ENCODE results near the gene C19orf44. TPM values are rescaled to one million over a fixed set of nuclear protein-coding genes. Genes with fewer than 3 reads are reported as not detected.

C19orf44 gene
- total and polyA plus RNA-seq, 2 experiments from 2014 or later = 2.4 to 5.1 TPM

DNA sequence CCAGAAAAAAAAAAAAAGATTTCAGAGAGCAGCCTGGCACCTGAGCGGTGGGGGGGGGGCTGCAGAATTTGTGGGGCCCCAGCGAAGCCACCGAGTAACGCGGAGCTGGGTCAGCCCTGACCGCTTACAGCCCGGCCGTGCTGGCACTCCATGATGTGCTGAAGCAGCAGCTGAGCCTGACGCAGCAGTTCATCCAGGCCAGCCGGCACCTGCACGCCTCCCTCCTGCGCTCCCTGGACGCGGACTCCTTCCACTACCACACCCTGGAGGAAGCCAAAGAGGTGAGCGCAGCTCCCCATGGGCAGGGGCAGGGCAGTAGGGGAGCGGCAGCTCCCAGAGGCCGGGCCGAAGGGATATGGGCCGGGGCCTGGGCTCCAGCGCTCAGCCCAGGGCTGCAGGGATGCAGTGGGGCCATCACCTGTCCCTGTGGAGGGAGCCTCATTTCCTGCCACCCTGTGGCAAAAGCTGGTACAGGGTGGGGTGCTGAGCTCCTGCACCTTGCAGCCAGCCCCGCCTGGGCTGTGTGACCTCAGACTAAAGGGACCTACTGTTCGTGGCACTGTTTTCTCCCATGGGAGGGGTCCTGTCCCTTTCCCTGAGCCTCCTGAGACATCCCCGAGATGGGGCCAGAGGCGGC, 18.3 kb downstream of the C19orf44 start:
- no peaks in the 10 kb centered on the region for H3K9me3 ChIP-seq (ENCODE audit: low read depth)
- H3K36me3 ChIP-seq (ENCODE audit: low read depth) = no peaks in the 10 kb centered on the region; the same call in 1 of the 2 replicates
- in situ Hi-C loops (cut with MboI) = no loop called here
- DNase-seq = no peak
- no peak overlapping the region for H2AFZ ChIP-seq
- H3K4me1 ChIP-seq (ENCODE audit: insufficient read depth) = no peaks in the 10 kb centered on the region
- H3K79me2 ChIP-seq (ENCODE audit: insufficient read depth) = no peaks in the 10 kb centered on the region
- H3K27ac ChIP-seq = no peak overlapping the region
- H3K9ac ChIP-seq = no peak overlapping the region
- H3K4me3 ChIP-seq = no peak overlapping the region
- H4K20me1 ChIP-seq (ENCODE audit: insufficient read depth) = no peaks in the 10 kb centered on the region
- peaks cover 7% of the 10 kb centered on the region; the same call in 1 of the 2 replicates for H3F3A ChIP-seq (ENCODE audit: insufficient read depth)
- WGBS, 2 experiments (ENCODE audit: low coverage in 1 of 2, low lambda C conversion rate in 2 of 2, missing lambda C conversion rate in 2 of 2) = 92 to 93% methylated on average over 19 to 24 of the region's 24 CpGs
- H3K27me3 ChIP-seq (replicated peaks; ENCODE audit: insufficient read depth) = no peaks in the 10 kb centered on the region
- no peak overlapping the region for H3K4me2 ChIP-seq (ENCODE audit: unreplicated experiment)
- no peaks in the 10 kb centered on the region for H3K9me2 ChIP-seq (ENCODE audit: insufficient read depth)
- TF ChIP-seq EZH2phosphoT487 (IDR thresholded peaks at IDR 0.05; ENCODE audit: insufficient read depth, low read depth) = no peak
- no peak for TF ChIP-seq EZH2 (IDR thresholded peaks at IDR 0.05; ENCODE audit: insufficient read depth, poor library complexity, severe bottlenecking)

DNA sequence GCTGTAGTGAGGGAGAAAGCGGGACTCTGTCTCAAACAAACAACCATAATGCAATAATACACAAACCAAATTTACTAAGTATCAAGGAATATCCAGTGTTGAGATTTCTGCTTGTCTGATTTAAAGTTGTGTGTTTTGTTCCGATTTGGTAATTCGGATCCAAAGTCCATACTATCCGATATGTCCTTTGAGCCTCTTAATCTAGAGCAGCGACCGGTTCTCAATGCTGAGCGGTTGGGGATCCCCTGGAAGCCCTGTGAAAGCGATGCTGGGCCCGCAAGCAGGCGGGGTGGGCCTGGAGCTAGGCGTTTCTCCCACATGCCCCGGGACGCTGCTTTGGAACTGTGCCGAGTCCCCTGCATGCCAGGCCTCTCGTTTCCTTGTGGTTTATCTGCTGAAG, 20.2 kb downstream of the C19orf44 start:
- in situ Hi-C loops (cut with MboI) = no loop called here
- H3K9me2 ChIP-seq (ENCODE audit: insufficient read depth) = no peaks in the 10 kb centered on the region
- H2AFZ ChIP-seq = no peak overlapping the region
- 78 to 79% methylated on average over 15 of the region's 15 CpGs for WGBS, 2 experiments (ENCODE audit: low coverage in 1 of 2, low lambda C conversion rate in 2 of 2, missing lambda C conversion rate in 2 of 2)
- no peak overlapping the region for H3K9ac ChIP-seq
- no peak overlapping the region for H3K4me2 ChIP-seq (ENCODE audit: unreplicated experiment)
- no peak for DNase-seq
- H3K4me1 ChIP-seq (ENCODE audit: insufficient read depth) = no peaks in the 10 kb centered on the region
- H4K20me1 ChIP-seq (ENCODE audit: insufficient read depth) = no peaks in the 10 kb centered on the region
- TF ChIP-seq EZH2phosphoT487 (IDR thresholded peaks at IDR 0.05; ENCODE audit: insufficient read depth, low read depth) (no peak), EZH2 (IDR thresholded peaks at IDR 0.05; ENCODE audit: insufficient read depth, poor library complexity, severe bottlenecking) (no peak)
- no peaks in the 10 kb centered on the region for H3K27me3 ChIP-seq (replicated peaks; ENCODE audit: insufficient read depth)
- no peaks in the 10 kb centered on the region; the same call in 1 of the 2 replicates for H3K36me3 ChIP-seq (ENCODE audit: low read depth)
- H3F3A ChIP-seq (ENCODE audit: insufficient read depth) = peaks cover 7% of the 10 kb centered on the region; the same call in 1 of the 2 replicates
- H3K27ac ChIP-seq = no peak overlapping the region
- no peaks in the 10 kb centered on the region for H3K9me3 ChIP-seq (ENCODE audit: low read depth)
- no peaks in the 10 kb centered on the region for H3K79me2 ChIP-seq (ENCODE audit: insufficient read depth)
- H3K4me3 ChIP-seq = no peak overlapping the region

GRCh38 chr19:16516923-16517610, 20.9 kb downstream of the C19orf44 start:
- H4K20me1 ChIP-seq (ENCODE audit: insufficient read depth) = no peaks in the 10 kb centered on the region
- TF ChIP-seq EZH2phosphoT487 (IDR thresholded peaks at IDR 0.05; ENCODE audit: insufficient read depth, low read depth) (no peak), EZH2 (IDR thresholded peaks at IDR 0.05; ENCODE audit: insufficient read depth, poor library complexity, severe bottlenecking) (no peak)
- no peaks in the 10 kb centered on the region for H3K27me3 ChIP-seq (replicated peaks; ENCODE audit: insufficient read depth)
- 83 to 86% methylated on average over 14 of the region's 14 CpGs for WGBS, 2 experiments (ENCODE audit: low coverage in 1 of 2, low lambda C conversion rate in 2 of 2, missing lambda C conversion rate in 2 of 2)
- H3F3A ChIP-seq (ENCODE audit: insufficient read depth) = peaks cover 7% of the 10 kb centered on the region; the same call in 1 of the 2 replicates
- no peak overlapping the region for H3K27ac ChIP-seq
- H3K4me1 ChIP-seq (ENCODE audit: insufficient read depth) = no peaks in the 10 kb centered on the region
- in situ Hi-C loops (cut with MboI) = no loop called here
- H3K36me3 ChIP-seq (ENCODE audit: low read depth) = no peaks in the 10 kb centered on the region; the same call in 1 of the 2 replicates
- H2AFZ ChIP-seq = no peak overlapping the region
- no peak overlapping the region for H3K4me3 ChIP-seq
- H3K4me2 ChIP-seq (ENCODE audit: unreplicated experiment) = no peak overlapping the region
- no peak for DNase-seq
- no peak overlapping the region for H3K9ac ChIP-seq
- no peaks in the 10 kb centered on the region for H3K79me2 ChIP-seq (ENCODE audit: insufficient read depth)
- H3K9me3 ChIP-seq (ENCODE audit: low read depth) = no peaks in the 10 kb centered on the region
- H3K9me2 ChIP-seq (ENCODE audit: insufficient read depth) = no peaks in the 10 kb centered on the region

DNA sequence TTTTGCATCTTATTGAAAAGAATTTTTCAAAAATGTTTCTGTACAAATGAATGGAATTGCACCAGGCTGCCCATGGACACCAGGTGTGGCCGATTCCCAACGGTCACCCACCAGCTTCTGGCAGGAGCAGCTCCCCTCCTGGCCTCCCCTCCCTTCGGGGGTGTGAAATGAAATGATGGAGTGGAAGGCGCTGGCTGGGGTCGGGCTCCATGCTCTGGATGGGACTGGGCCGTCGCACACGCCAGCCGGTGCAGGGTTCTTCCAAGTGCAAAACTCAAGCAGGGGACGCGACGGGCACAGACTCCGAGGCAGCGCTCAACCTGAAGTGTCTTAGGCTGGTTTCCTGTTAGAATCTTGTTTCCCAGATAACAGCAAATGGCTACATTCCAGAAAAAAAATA, 21.9 kb downstream of the C19orf44 start:
- Histone ChIP-seq H3K4me3 (no peak overlapping the region), H4K20me1 (ENCODE audit: insufficient read depth) (no peaks in the 10 kb centered on the region), H3F3A (ENCODE audit: insufficient read depth) (peaks cover 7% of the 10 kb centered on the region; the same call in 1 of the 2 replicates), H3K4me2 (ENCODE audit: unreplicated experiment) (no peak overlapping the region), H3K9me3 (ENCODE audit: low read depth) (no peaks in the 10 kb centered on the region), H3K36me3 (ENCODE audit: low read depth) (no peaks in the 10 kb centered on the region; the same call in 1 of the 2 replicates), H2AFZ (no peak overlapping the region), H3K27ac (no peak overlapping the region), H3K27me3 (replicated peaks; ENCODE audit: insufficient read depth) (no peaks in the 10 kb centered on the region), H3K9ac (no peak overlapping the region), H3K79me2 (ENCODE audit: insufficient read depth) (no peaks in the 10 kb centered on the region), H3K4me1 (ENCODE audit: insufficient read depth) (no peaks in the 10 kb centered on the region), H3K9me2 (ENCODE audit: insufficient read depth) (no peaks in the 10 kb centered on the region)
- TF ChIP-seq EZH2phosphoT487 (IDR thresholded peaks at IDR 0.05; ENCODE audit: insufficient read depth, low read depth) (no peak), EZH2 (IDR thresholded peaks at IDR 0.05; ENCODE audit: insufficient read depth, poor library complexity, severe bottlenecking) (no peak)
- 89 to 92% methylated on average over 14 of the region's 14 CpGs for WGBS, 2 experiments (ENCODE audit: low coverage in 1 of 2, low lambda C conversion rate in 2 of 2, missing lambda C conversion rate in 2 of 2)
- DNase-seq = no peak
- in situ Hi-C loops (cut with MboI) = no loop called here

All from GM23248 (cell line).